ENCODE measurements around the gene GRHL3.

Gene GRHL3

DNA sequence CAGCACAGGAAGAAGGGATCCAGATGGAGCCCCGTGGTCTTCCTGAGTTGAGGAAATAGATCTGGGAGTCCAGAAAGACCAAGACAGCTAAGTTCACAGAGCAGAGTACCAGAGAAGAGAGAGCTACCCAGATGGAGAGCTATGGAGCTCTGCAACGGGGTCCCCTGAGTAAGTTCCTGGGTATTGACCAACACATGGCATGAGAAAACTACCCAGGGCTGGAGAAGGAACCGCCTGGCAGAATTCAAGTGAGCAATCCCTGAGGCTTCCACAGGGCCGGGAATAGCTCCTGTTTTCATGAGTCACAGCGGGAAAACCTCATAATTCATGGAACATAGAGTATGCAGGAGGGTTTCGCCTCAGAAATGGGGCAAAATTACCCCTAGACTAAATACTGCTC is 74.7 kb downstream of the GRHL3 start:
- peak overlapping the region; percentile 97 for H3K27ac Mint-ChIP-seq

GRCh38 chr1:24400065-24400464 is 80.9 kb downstream of the GRHL3 start:
- Mint-ChIP-seq H3K4me3 (no peak overlapping the region), H3K36me3 (peaks cover 24% of the 10 kb centered on the region), H3K27me3 (no peaks in the 10 kb centered on the region), H3K4me1 (peaks cover 6% of the 10 kb centered on the region), H3K27ac (no peak overlapping the region), H3K9me3 (no peaks in the 10 kb centered on the region)
- ATAC-seq, result no peak

More for the DNA sequence above, 74.7 kb downstream of the GRHL3 start:
- Mint-ChIP-seq H3K9me3 (no peaks in the 10 kb centered on the region), H3K4me1 (peaks cover 41% of the 10 kb centered on the region), H3K27me3 (no peaks in the 10 kb centered on the region), H3K4me3 (no peak overlapping the region), H3K36me3 (peaks cover 8% of the 10 kb centered on the region)
- ATAC-seq, result no peak

DNA sequence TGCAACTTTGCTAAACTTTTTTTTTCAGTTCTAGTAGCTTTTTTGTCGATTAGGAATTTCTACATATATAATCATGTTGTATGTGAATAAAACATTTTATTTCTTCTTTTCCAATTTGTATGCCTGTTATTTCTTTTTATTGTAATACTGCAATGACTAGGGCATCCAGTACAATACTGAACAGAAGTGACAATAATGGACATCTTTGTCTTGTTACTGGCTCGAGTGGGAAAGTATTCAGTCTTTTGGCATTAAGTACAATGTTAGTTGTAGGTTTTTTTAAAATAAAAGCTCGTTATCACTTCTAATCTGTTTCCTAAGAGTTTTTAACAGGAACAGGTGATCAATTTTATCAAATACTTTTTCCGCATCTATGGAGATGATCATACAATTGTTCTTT is 84.6 kb downstream of the GRHL3 start:
- Mint-ChIP-seq H3K27ac (no peak overlapping the region), H3K27me3 (no peaks in the 10 kb centered on the region), H3K36me3 (peaks cover 24% of the 10 kb centered on the region), H3K4me3 (no peak overlapping the region), H3K9me3 (no peaks in the 10 kb centered on the region), H3K4me1 (peaks cover 6% of the 10 kb centered on the region)
- no peak for ATAC-seq
